ENCODE results near the gene ANTXR2.

ANTXR2 gene

DNA sequence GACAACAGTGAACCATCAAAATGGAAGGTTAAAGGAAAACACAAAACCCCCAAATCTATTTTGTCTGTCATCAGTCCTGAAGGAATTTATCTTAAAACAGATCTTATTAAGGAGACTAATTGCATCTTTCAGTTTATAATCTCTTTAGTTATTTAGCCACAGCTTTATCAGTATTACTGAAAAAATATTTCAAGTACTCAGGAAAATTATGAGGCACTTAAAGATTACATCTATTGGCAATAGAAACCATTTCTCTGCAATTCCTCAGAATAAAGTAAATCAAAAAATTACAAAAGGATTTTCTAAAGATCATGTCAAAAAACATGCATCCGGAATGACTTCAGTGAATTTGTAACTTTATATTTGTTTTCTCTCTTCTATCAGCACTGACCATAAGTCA, 35.2 kb downstream of the ANTXR2 start:
- CTCF ChIA-PET: no interaction called here
- POLR2A ChIA-PET: no interaction called here
- DNase-seq (ENCODE audit: extremely low spot score): no peak
- TF ChIP-seq, protein P1, sequence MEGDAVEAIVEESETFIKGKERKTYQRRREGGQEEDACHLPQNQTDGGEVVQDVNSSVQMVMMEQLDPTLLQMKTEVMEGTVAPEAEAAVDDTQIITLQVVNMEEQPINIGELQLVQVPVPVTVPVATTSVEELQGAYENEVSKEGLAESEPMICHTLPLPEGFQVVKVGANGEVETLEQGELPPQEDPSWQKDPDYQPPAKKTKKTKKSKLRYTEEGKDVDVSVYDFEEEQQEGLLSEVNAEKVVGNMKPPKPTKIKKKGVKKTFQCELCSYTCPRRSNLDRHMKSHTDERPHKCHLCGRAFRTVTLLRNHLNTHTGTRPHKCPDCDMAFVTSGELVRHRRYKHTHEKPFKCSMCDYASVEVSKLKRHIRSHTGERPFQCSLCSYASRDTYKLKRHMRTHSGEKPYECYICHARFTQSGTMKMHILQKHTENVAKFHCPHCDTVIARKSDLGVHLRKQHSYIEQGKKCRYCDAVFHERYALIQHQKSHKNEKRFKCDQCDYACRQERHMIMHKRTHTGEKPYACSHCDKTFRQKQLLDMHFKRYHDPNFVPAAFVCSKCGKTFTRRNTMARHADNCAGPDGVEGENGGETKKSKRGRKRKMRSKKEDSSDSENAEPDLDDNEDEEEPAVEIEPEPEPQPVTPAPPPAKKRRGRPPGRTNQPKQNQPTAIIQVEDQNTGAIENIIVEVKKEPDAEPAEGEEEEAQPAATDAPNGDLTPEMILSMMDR (IDR thresholded peaks at IDR 0.05; ENCODE audit: control extremely low read depth, extremely low read depth, low read depth, missing control alignments): no peak

DNA sequence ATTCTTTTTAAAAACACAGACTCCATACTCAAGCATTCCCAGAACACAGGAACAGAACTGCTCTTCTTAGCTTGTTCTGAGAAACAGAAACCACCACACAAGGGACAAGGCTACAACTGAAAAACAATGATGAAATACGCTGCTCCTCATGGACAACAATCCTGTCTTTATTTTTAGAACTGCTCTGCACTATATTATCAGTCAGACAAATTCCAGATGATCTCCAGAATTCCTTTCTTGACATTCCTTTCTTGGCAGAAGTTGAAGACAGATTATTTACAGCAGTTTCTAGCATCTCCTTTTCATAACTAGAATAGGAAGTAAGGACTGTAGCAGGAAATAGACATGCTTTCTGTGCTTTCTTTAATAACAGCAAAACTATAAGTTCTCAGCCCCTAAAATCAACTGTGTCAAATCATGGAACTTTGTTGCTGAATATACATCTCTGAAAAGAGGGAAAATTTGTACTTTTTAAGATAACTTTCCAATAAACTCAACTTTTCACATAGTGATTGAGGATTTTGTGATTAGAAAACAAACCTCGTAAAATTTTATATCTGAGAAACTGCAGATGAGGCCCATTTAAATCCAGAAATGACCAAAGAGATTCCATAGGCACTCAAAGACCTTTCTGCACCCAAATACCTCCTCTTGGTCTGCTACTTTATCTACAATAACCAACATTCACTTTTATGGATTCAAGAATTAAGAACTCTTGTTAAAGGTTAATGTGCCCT, 35.9 kb downstream of the ANTXR2 start:
- TF ChIP-seq, protein P1 (IDR thresholded peaks at IDR 0.05; ENCODE audit: control extremely low read depth, extremely low read depth, low read depth, missing control alignments): no peak
- no peak for DNase-seq (ENCODE audit: extremely low spot score)
- ChIA-PET POLR2A (no interaction called here), CTCF (no interaction called here)

DNA sequence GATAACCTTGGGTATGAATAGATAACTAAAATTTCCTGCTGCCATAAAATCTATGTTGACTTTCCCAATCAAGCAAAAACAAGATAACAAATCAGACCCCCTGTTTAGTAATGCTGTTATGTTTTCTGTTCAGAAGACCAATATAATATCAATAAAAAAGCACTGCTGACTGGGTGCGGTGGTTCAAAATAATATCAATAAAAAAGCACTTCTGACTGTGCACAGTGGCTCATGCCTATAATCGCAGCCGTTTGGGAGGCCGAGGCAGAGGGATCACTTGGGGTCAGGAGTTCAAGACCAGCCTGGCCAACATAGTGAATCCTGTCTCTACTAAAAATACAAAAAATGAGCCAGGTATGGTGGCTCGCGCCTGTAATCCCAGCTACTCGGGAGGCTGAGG, 36.7 kb downstream of the ANTXR2 start:
- DNase-seq (ENCODE audit: extremely low spot score): no peak
- CTCF ChIA-PET: interaction anchor here (1.9 kb wide), 1 partner anchor 14 kb away, joined by 7 read pairs; no protein-coding TSS in a partner anchor
- POLR2A ChIA-PET: no interaction called here
- TF ChIP-seq, protein P1 (IDR thresholded peaks at IDR 0.05; ENCODE audit: control extremely low read depth, extremely low read depth, low read depth, missing control alignments): no peak

DNA sequence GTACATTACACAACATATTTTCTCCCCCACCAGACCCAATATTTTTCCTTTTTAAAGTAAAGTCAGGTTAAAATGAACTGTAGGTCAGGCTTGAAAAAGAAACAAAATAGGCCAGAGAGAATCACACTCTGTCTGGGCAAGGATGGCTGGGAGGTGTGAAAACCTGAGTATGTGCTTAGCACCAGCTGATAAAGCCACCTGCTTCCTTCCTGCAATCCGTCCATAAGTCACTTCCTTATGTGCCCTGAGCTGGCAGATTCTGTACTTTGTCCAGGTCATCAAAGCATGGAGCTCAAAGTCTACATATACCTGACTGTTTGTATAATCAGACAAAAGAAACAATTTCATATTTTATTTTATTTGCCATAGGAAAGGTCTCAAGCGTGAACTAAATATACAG, 37.7 kb downstream of the ANTXR2 start:
- ChIA-PET POLR2A (no interaction called here), CTCF (interaction anchor here (1.9 kb wide), 1 partner anchor 13 kb away, joined by 7 read pairs; no protein-coding TSS in a partner anchor)
- DNase-seq (ENCODE audit: extremely low spot score): no peak
- TF ChIP-seq, protein P1 (IDR thresholded peaks at IDR 0.05; ENCODE audit: control extremely low read depth, extremely low read depth, low read depth, missing control alignments): no peak

DNA sequence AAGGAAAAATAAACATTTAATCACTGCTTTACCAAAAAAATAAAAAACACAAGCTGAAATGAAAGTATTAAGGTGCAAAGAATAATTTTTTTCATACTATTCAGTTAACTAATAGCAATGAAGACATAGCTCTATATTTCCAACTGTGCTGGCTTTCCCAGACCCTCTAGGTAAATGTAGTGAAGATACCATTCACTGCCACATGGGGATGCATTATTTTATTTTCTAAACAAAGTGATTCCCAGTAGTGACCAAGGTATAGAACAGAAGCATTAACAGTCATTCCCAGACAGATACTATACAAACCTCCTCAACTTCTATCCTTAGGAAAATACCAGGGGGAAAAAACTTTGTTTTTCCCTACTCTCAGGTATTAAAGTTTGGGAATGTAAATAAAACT, 39.4 kb downstream of the ANTXR2 start:
- ChIA-PET CTCF (interaction anchor here (0.9 to 1.6 kb wide), 2 partner anchors 22 to 40 kb away, joined by 3 read pairs; no protein-coding TSS in a partner anchor), POLR2A (no interaction called here)
- TF ChIP-seq, protein P1 (IDR thresholded peaks at IDR 0.05; ENCODE audit: control extremely low read depth, extremely low read depth, low read depth, missing control alignments): no peak
- no peak for DNase-seq (ENCODE audit: extremely low spot score)

DNA sequence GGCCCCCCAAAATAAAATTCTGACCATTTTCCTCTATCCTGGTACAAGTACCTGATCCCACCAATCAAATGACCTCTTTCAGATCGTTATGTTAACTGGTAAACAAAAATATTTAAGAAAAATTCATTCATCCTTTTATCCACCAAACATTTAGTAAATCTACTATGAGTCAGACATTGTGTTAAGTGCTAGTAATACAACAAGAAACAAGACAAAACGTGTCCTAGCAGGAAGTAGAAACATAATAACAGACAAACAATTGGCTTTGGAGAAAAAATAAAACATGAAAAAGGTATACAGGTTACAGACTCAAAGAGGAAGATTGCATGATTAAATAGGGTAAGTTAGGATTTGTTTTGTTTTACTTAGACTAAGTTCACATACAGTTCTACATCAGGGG, 43.7 kb downstream of the ANTXR2 start:
- ChIA-PET CTCF (no interaction called here), POLR2A (no interaction called here)
- DNase-seq (ENCODE audit: extremely low spot score): no peak
- TF ChIP-seq, protein P1 (IDR thresholded peaks at IDR 0.05; ENCODE audit: control extremely low read depth, extremely low read depth, low read depth, missing control alignments): no peak
